Measurements from ENCODE around the gene ANTXRL. TPM values are rescaled to one million over a fixed set of nuclear protein-coding genes. Genes with fewer than 3 reads are reported as not detected.
"Not testable (repeated sequence)": the region's sequence is repeated elsewhere in the genome, so short reads cannot be mapped to it uniquely, and the experiment has no call there.

Gene ANTXRL
- total RNA-seq, 1 donor: not detected

GRCh38 chr10:46367209-46367608 lies 80.4 kb downstream of the ANTXRL start:
- H3K9me3 ChIP-seq (ENCODE audit: low read depth, low read length); H3K4me1 ChIP-seq (ENCODE audit: insufficient read depth, low read length); H3K27me3 ChIP-seq (ENCODE audit: insufficient read depth, low read length); H3K4me3 ChIP-seq (ENCODE audit: low read length): not testable (repeated sequence)

DNA sequence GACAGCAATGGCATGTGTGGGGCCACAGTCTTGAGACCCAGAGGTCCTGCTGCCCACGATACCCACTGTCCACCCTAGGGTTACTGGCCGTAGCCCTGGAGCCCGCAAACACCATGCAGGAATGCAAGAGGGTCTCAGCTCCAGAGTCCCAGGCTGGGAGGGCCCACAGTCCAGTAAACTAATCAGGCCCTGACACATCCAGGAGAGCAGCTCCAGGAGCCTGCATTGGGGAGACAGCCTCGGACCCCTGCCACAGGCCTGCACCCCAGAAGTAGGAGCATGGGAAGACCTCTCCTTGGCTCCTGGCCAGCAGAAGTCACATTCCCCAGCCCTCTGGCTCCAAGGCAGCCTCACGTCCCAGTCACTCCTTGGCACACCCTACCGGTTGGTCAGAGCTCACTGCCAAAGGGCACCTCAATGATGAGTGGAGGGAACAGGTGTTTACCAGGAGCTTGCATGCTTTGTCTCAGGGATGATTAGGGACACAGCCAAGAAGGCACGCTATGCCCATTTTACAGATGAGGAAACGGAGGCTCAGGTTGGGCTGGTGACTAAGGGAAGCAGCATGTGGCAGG lies 81.0 kb downstream of the ANTXRL start:
- H3K27me3 ChIP-seq (ENCODE audit: insufficient read depth, low read length); H3K4me3 ChIP-seq (ENCODE audit: low read length); H3K4me1 ChIP-seq (ENCODE audit: insufficient read depth, low read length); H3K9me3 ChIP-seq (ENCODE audit: low read depth, low read length): not testable (repeated sequence)

DNA sequence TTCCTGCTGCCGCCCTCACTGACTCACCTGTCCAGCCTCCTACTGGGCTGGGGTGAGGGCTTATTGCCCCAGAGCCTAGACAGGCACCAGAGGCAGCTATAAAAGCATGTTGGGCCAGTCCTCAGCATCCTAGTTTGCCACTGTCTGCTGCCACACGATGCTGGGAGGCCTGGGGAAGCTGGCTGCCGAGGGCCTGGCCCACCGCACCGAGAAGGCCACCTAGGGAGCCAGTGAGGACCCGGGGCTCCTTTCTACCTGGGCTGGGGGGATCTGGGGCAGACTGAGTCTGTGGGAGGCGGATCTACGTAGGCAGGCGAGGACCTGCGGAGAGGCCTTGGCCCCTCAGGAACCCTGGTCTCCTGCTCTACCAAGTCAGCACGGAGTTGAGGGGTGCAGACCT lies 82.2 kb downstream of the ANTXRL start:
- not testable (repeated sequence) for H3K9me3 ChIP-seq (ENCODE audit: low read depth, low read length); H3K4me3 ChIP-seq (ENCODE audit: low read length); H3K27me3 ChIP-seq (ENCODE audit: insufficient read depth, low read length); H3K4me1 ChIP-seq (ENCODE audit: insufficient read depth, low read length)

DNA sequence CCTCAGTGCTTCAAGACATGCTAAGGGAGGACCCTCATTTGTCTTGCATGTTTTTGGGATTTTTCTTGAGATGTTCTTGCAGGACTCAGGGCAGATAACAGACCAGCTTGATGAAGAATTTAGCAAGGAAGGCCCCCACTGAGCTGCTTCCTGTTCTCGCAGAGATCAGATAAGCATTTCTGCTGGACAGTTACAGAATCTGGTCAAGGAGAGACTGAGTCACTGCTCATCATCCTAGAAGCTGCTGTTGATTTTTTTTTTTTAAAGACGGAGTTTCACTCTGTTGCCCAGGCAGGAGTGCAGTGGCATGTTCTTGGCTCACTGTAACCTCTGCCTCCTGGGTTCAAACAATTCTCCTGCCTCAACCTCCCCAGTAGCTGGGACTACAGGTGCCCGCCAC lies 87.6 kb downstream of the ANTXRL start:
- not testable (repeated sequence) for H3K4me1 ChIP-seq (ENCODE audit: insufficient read depth, low read length); H3K9me3 ChIP-seq (ENCODE audit: low read depth, low read length); H3K4me3 ChIP-seq (ENCODE audit: low read length); H3K27me3 ChIP-seq (ENCODE audit: insufficient read depth, low read length)

- H3K4me3 ChIP-seq (ENCODE audit: low read length); H3K9me3 ChIP-seq (ENCODE audit: low read depth, low read length); H3K27me3 ChIP-seq (ENCODE audit: insufficient read depth, low read length); H3K4me1 ChIP-seq (ENCODE audit: insufficient read depth, low read length): not testable (repeated sequence)
Measured at GRCh38 chr10:46375406-46375805, 88.6 kb downstream of the ANTXRL start, which contains the start of gene ANXA8L1. Gene ANXA8L1, plus strand, starts transcription at chr10:46375776. Its CDS starts 76 bp downstream, at chr10:46375852.

DNA sequence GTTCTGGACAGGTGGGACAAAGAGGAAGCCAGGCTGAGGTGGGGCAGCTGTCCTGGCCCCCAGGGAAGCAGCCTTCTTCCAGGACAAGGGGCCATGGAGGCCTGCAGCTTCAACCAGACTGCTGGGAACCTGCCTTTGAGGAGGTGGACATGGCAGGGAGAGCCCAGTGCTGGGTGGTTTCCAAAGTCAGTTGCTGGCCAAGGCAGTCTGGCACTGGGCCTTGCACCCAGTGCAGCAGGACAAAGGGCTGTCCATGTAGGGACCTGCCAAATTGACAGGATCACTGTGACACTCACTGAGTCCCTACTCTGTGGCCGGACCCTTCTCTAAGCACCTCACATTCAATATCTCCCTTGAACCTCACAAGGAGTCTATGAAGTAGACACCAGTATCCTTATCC lies 90.2 kb downstream of the ANTXRL start:
- not testable (repeated sequence) for H3K4me1 ChIP-seq (ENCODE audit: insufficient read depth, low read length); H3K9me3 ChIP-seq (ENCODE audit: low read depth, low read length); H3K4me3 ChIP-seq (ENCODE audit: low read length); H3K27me3 ChIP-seq (ENCODE audit: insufficient read depth, low read length)

- not testable (repeated sequence) for H3K9me3 ChIP-seq (ENCODE audit: low read depth, low read length); H3K4me1 ChIP-seq (ENCODE audit: insufficient read depth, low read length); H3K4me3 ChIP-seq (ENCODE audit: low read length); H3K27me3 ChIP-seq (ENCODE audit: insufficient read depth, low read length)
Measured at GRCh38 chr10:46377651-46378050, 90.9 kb downstream of the ANTXRL start.

GRCh38 chr10:46378108-46378507 lies 91.3 kb downstream of the ANTXRL start:
- H3K9me3 ChIP-seq (ENCODE audit: low read depth, low read length); H3K4me1 ChIP-seq (ENCODE audit: insufficient read depth, low read length); H3K4me3 ChIP-seq (ENCODE audit: low read length); H3K27me3 ChIP-seq (ENCODE audit: insufficient read depth, low read length): not testable (repeated sequence)

GRCh38 chr10:46379233-46379848 lies 92.5 kb downstream of the ANTXRL start:
- not testable (repeated sequence) for H3K4me1 ChIP-seq (ENCODE audit: insufficient read depth, low read length); H3K4me3 ChIP-seq (ENCODE audit: low read length); H3K27me3 ChIP-seq (ENCODE audit: insufficient read depth, low read length); H3K9me3 ChIP-seq (ENCODE audit: low read depth, low read length)

Other genes with a start within 250 kb of the ANTXRL start
- gene MSMB, start 240.7 kb upstream of the ANTXRL start, total RNA-seq: not detected
- 0.21 TPM for gene ANXA8L1, start 88.8 kb downstream of the ANTXRL start, total RNA-seq
- not detected for gene NPY4R, start 179.0 kb downstream of the ANTXRL start, total RNA-seq